ENCODE data around the gene SMIM1. TPM values are rescaled to one million over a fixed set of nuclear protein-coding genes. Genes with fewer than 3 reads are reported as not detected.

The SMIM1 gene
- total and polyA plus RNA-seq, 2 experiments from 2014 or later, result 20.9 to 25.8 TPM

DNA sequence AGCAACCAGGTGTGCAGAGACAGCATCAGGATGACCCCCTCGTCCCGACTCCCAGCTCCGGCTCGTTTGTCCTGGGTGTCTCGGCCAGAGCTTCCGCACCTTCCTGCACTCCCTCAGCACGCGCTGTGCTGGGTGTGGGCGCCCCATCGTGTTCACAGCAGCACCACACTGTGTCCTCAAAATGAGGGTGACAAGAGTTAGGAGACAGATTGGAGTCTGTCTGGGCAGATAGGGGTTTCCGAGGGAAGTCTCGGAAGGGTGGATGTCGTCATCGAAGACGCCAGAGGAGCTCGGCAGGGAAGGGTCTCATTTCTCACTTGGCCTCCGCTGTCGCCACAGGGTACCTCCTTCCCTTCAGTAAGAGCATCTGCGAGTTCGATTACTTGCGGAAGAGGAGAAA is 16.2 kb upstream of the SMIM1 start:
- Histone ChIP-seq H3K27ac (no peak overlapping the region), H3K36me3 (no peaks in the 10 kb centered on the region), H3K4me3 (no peak overlapping the region), H3K27me3 (peaks cover 6% of the 10 kb centered on the region), H3K4me1 (ENCODE audit: low read depth) (no peaks in the 10 kb centered on the region), H3K9me3 (ENCODE audit: low read depth) (no peaks in the 10 kb centered on the region)
- no peak for DNase-seq (ENCODE audit: low read depth in 1 of 2, low spot score in 1 of 2)
- no peak for TF ChIP-seq CTCF (IDR thresholded peaks at IDR 0.05; ENCODE audit: low read depth, low read length)

DNA sequence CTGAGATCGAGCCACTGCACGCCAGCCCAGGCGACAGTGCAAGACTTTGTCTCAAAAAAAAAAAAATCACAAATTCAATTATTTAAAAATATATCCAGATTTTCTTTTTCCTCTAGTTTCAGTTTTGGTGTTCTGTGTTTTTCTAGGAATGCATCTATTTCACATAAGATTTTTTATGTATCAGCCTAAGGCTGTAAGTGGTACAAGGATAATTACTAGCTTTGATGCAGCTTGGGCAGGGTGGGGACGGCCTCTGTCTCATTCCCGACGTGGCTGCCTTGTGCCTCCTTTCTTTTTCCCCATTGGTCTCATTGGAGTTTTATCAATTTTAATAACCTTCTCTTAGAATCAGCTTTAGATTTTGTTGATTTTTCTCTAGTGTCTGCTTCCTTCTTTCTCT is 13.4 kb upstream of the SMIM1 start:
- TF ChIP-seq CTCF (IDR thresholded peaks at IDR 0.05; ENCODE audit: low read depth, low read length), result no peak
- Histone ChIP-seq H3K27ac (no peak overlapping the region), H3K4me3 (no peak overlapping the region), H3K36me3 (no peaks in the 10 kb centered on the region), H3K27me3 (peaks cover 6% of the 10 kb centered on the region), H3K9me3 (ENCODE audit: low read depth) (no peaks in the 10 kb centered on the region), H3K4me1 (ENCODE audit: low read depth) (no peaks in the 10 kb centered on the region)
- no peak for DNase-seq (ENCODE audit: low read depth in 1 of 2, low spot score in 1 of 2)

- H3K27me3 ChIP-seq, result peaks cover 6% of the 10 kb centered on the region
- H3K9me3 ChIP-seq (ENCODE audit: low read depth), result no peaks in the 10 kb centered on the region
These were observed 12.8 kb upstream of the SMIM1 start for GRCh38 chr1:3759796-3760195.

GRCh38 chr1:3761296-3762010 is 11.1 kb upstream of the SMIM1 start:
- Histone ChIP-seq H3K4me3 (no peak overlapping the region), H3K4me1 (ENCODE audit: low read depth) (no peaks in the 10 kb centered on the region), H3K36me3 (no peaks in the 10 kb centered on the region), H3K27me3 (peaks cover 3% of the 10 kb centered on the region), H3K9me3 (ENCODE audit: low read depth) (no peaks in the 10 kb centered on the region), H3K27ac (no peak overlapping the region)
- DNase-seq (ENCODE audit: low read depth in 1 of 2, low spot score in 1 of 2), result no peak
- no peak for TF ChIP-seq CTCF (IDR thresholded peaks at IDR 0.05; ENCODE audit: low read depth, low read length)

More at GRCh38 chr1:3759796-3760195, 12.8 kb upstream of the SMIM1 start:
- Histone ChIP-seq H3K36me3 (no peaks in the 10 kb centered on the region), H3K27ac (no peak overlapping the region), H3K4me3 (no peak overlapping the region), H3K4me1 (ENCODE audit: low read depth) (no peaks in the 10 kb centered on the region)
- no peak for DNase-seq (ENCODE audit: low read depth in 1 of 2, low spot score in 1 of 2)
- TF ChIP-seq CTCF (IDR thresholded peaks at IDR 0.05; ENCODE audit: low read depth, low read length), result no peak

DNA sequence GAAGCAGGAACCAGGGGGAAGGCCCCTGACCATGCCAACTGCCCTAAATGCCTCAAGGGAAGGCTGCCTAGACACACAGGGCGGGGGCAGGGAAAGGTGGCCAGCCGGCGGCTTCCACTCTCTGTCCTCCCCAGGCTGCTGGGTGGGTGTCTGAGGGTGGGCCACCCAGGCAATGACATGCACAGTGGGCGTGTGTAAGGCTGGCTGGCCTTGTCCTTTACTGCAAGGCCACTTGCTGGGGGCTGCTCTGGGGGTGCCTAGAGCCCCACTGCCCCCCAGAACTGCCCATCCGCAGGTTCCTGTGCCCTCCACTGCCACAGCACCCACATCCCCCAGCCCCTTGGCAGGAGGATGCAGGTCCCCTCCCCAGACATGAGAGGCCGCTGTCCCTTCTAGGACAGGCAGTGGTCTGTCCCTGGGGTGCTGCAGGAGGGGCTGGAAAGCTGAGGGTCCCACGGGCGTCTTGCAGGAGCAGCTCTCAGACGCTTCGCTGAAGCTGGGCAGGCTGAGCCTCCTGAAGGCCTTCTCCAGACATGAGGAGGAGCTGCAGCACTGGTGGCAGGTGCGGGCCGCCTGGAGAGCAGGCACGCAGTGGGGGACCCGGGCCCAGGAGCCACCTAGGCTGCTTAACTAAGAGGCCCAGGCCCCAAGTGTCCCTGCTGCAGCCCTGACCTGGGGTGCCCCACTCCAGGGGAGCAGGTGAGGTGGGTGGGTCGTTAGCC is 10.2 kb upstream of the SMIM1 start:
- TF ChIP-seq CTCF (IDR thresholded peaks at IDR 0.05; ENCODE audit: low read depth, low read length), result no peak
- H3K36me3 ChIP-seq, result no peaks in the 10 kb centered on the region
- no peak for DNase-seq (ENCODE audit: low read depth in 1 of 2, low spot score in 1 of 2)
- H3K4me1 ChIP-seq (ENCODE audit: low read depth), result no peaks in the 10 kb centered on the region
- no peak overlapping the region for H3K4me3 ChIP-seq
- no peak overlapping the region for H3K27ac ChIP-seq
- no peaks in the 10 kb centered on the region for H3K9me3 ChIP-seq (ENCODE audit: low read depth)
- H3K27me3 ChIP-seq, result peaks cover 3% of the 10 kb centered on the region

All from cardiac muscle cell (in vitro differentiated cells and primary cell).